Spleen (tissue), 7 donors: ENCODE measurements around the gene ITPR1.

ENCODE experiments used
- CTCF ChIP-seq, 11 experiments: fragments of 200-600 bp in 7 of 11; fragments of 450-650 bp in 4 of 11; sonication (generic) in 4 of 11; IDR thresholded peaks in 8 of 11; conservative IDR thresholded peaks in 3 of 11; 1 replicate in 7 of 11; 2 replicates in 4 of 11; pipeline versions ENCODE4 v1.4.0 to v1.8.0; 2016 to 2021; ENCODE audit warnings: antibody characterized with exemption in 11 of 11, inconsistent platforms in 4 of 11, mild to moderate bottlenecking in 1 of 11
- POLR2A ChIP-seq, 3 donors: fragments of 450-650 bp; IDR thresholded peaks; one replicate each; pipeline ENCODE4 v1.5.1; 2017; ENCODE audit warnings: antibody characterized with exemption in 3 of 3, mild to moderate bottlenecking in 1 of 3
- donor health status: DM: no; HTN: no; CAD: no; lungs with moderate emphysema.
- donor health status: DM: no; HTN: no; CAD: no.
- donor health status: DM: no; HTN: no; CAD: no.

- TF ChIP-seq CTCF (IDR thresholded peaks at IDR 0.05 in 8 of 11, conservative IDR thresholded peaks at IDR 0.05 in 3 of 11) (no peak), POLR2A (IDR thresholded peaks at IDR 0.05) (no peak)
Observed at GRCh38 chr3:4540267-4540666, 47.1 kb downstream of the ITPR1 start.
